Stimulated activated CD4-positive, alpha-beta T cell treated with anti-CD3 and anti-CD28 coated beads, Interleukin-4, amount 100 ng/mL, for 1 hour (primary cell): Measurements from ENCODE around the gene TAS2R50.
"Not testable (repeated sequence)": the region's sequence is repeated elsewhere in the genome, so short reads cannot be mapped to it uniquely, and the experiment has no call there.

Source experiments
- DNase-seq: peaks from one replicate; pipeline ENCODE4 v3.0.0-alpha.2; 2020

TAS2R50 gene

GRCh38 chr12:10986812-10987211, at the start of gene TAS2R50:
TSS of gene TAS2R50 (minus strand) at chr12:10986912. CDS start at chr12:10986860, 52 bp downstream.
- DNase-seq: no peak

GRCh38 chr12:11033959-11034358, 47.2 kb upstream of the TAS2R50 start:
- not testable (repeated sequence) for DNase-seq

- no peak for DNase-seq
Observed at GRCh38 chr12:11031307-11031706, 44.6 kb upstream of the TAS2R50 start, which contains the start of gene TAS2R31. TSS of gene TAS2R31 (minus strand) at chr12:11031407. CDS start at chr12:11031335, 72 bp downstream.

- DNase-seq: no peak
Observed at GRCh38 chr12:11026118-11026517, 39.4 kb upstream of the TAS2R50 start.

GRCh38 chr12:11023387-11023786, 36.7 kb upstream of the TAS2R50 start:
- DNase-seq: no peak

GRCh38 chr12:11022520-11022919, 35.8 kb upstream of the TAS2R50 start, which contains the start of gene TAS2R19:
TSS of gene TAS2R19 (minus strand) at chr12:11022620. CDS start at chr12:11022571, 49 bp downstream.
- DNase-seq: no peak

GRCh38 chr12:11016937-11017336, 30.2 kb upstream of the TAS2R50 start:
- DNase-seq: no peak

GRCh38 chr12:11015775-11016430, 29.2 kb upstream of the TAS2R50 start:
- no peak for DNase-seq

- DNase-seq: no peak
Observed at GRCh38 chr12:11014234-11014633, 27.5 kb upstream of the TAS2R50 start.

GRCh38 chr12:11007608-11008007, 20.9 kb upstream of the TAS2R50 start:
- no peak for DNase-seq

- no peak for DNase-seq
Observed at GRCh38 chr12:10998204-10998603, 11.5 kb upstream of the TAS2R50 start, which contains the start of gene TAS2R20. TSS of gene TAS2R20 (minus strand) at chr12:10998304. CDS start at chr12:10997875, 429 bp downstream.

GRCh38 chr12:10994307-10994706, 7.6 kb upstream of the TAS2R50 start:
- no peak for DNase-seq

GRCh38 chr12:10989107-10989506, 2.4 kb upstream of the TAS2R50 start:
- no peak for DNase-seq

GRCh38 chr12:10982244-10982643, 4.5 kb downstream of the TAS2R50 start:
- no peak for DNase-seq

GRCh38 chr12:10974965-10975364, 11.7 kb downstream of the TAS2R50 start:
- DNase-seq: no peak

- no peak for DNase-seq
Observed at GRCh38 chr12:10968765-10969456, 17.8 kb downstream of the TAS2R50 start.

- DNase-seq: no peak
Observed at GRCh38 chr12:10967409-10967808, 19.3 kb downstream of the TAS2R50 start.

GRCh38 chr12:10966314-10966713, 20.4 kb downstream of the TAS2R50 start:
- DNase-seq: no peak

- no peak for DNase-seq
Observed at GRCh38 chr12:10965476-10965875, 21.2 kb downstream of the TAS2R50 start.

- DNase-seq: no peak
Observed at GRCh38 chr12:10960211-10960610, 26.5 kb downstream of the TAS2R50 start.

- DNase-seq: no peak
Observed at GRCh38 chr12:10959804-10960203, 26.9 kb downstream of the TAS2R50 start.

GRCh38 chr12:10957741-10958140, 29.0 kb downstream of the TAS2R50 start:
- no peak for DNase-seq

- DNase-seq: no peak
Observed at GRCh38 chr12:10956085-10956484, 30.6 kb downstream of the TAS2R50 start.

GRCh38 chr12:10952645-10953044, 34.1 kb downstream of the TAS2R50 start:
- no peak for DNase-seq
